SK-N-SH (cell line): ENCODE results near the gene CAVIN3. TPM values are rescaled to one million over a fixed set of nuclear protein-coding genes. Genes with fewer than 3 reads are reported as not detected.

ENCODE experiments used
- CTCF ChIA-PET: fragments of 300-600, 350-600 bp; formaldehyde crosslinking; extraction: SDS; loops from one replicate; lab custom pipeline; 2021; lab: Yijun Ruan, JAX
- POLR2A ChIA-PET: fragments of 350-600 bp; sonication (Branson Sonifier 250); formaldehyde crosslinking; extraction: SDS; loops from one replicate; lab custom pipeline; 2020; ENCODE audit warnings: antibody characterized with exemption, inconsistent platforms; lab: Yijun Ruan, JAX
- DNase-seq: peaks from one replicate; pipeline ENCODE4 v3.0.0; 2012
- H2AFZ ChIP-seq: fragments of 200-600 bp; sonication (generic); 2 replicates; pipeline ENCODE4 v1.8.1; 2016; ENCODE audit warnings: antibody characterized with exemption, mild to moderate bottlenecking, low read depth
- H3F3A ChIP-seq: fragments of 200-600 bp; sonication (generic); replicated peaks from 2 replicates; pipeline ENCODE3; 2016; ENCODE audit warnings: antibody characterized with exemption, mild to moderate bottlenecking; ENCODE audit not compliant: insufficient read depth
- H3K27ac ChIP-seq, 2 experiments: fragments of 200-500 bp in 1 of 2; fragments of 200-600 bp in 1 of 2; sonication (Bioruptor generic) in 1 of 2; sonication (generic), shearing (Covaris generic) in 1 of 2; 2 replicates each; pipeline versions ENCODE4 v1.5.1 to v1.6.1; 2014 to 2016; ENCODE audit warnings: low read depth in 2 of 2, inconsistent platforms in 1 of 2, low read length in 1 of 2, mild to moderate bottlenecking in 1 of 2, mixed read lengths in 1 of 2
- H3K27me3 ChIP-seq: fragments of 200-600 bp; sonication (generic), shearing (Covaris generic); 2 replicates; pipeline ENCODE4 v1.6.1; 2016; ENCODE audit warnings: mixed run types; ENCODE audit not compliant: insufficient read depth
- H3K36me3 ChIP-seq, 2 experiments: fragments of 200-500 bp in 1 of 2; fragments of 200-600 bp in 1 of 2; sonication (Bioruptor generic) in 1 of 2; sonication (generic) in 1 of 2; replicated peaks in 1 of 2; 2 replicates each; pipeline versions ENCODE3 to v1.5.1; 2014 to 2016; ENCODE audit warnings: low read length in 1 of 2, mild to moderate bottlenecking in 1 of 2; ENCODE audit not compliant: insufficient read depth in 2 of 2, control insufficient read depth in 1 of 2
- H3K4me1 ChIP-seq, 2 experiments: fragments of 200-500 bp in 1 of 2; fragments of 200-600 bp in 1 of 2; sonication (Bioruptor generic) in 1 of 2; sonication (generic), shearing (Covaris generic) in 1 of 2; 2 replicates each; pipeline versions ENCODE4 v1.5.1 to v1.6.1; 2014 to 2016; ENCODE audit warnings: low read depth in 1 of 2, low read length in 1 of 2, mixed run types in 1 of 2; ENCODE audit not compliant: insufficient read depth in 2 of 2, control insufficient read depth in 1 of 2
- H3K4me2 ChIP-seq: fragments of 200-600 bp; sonication (generic), shearing (Covaris generic); 2 replicates; pipeline ENCODE4 v1.6.1; 2017; ENCODE audit warnings: mixed run types
- H3K4me3 ChIP-seq, 2 experiments: fragments of 200-500 bp in 1 of 2; fragments of 200-600 bp in 1 of 2; sonication (Bioruptor generic) in 1 of 2; sonication (generic), shearing (Covaris generic) in 1 of 2; 2 replicates each; pipeline versions ENCODE4 v1.5.1 to v1.8.1; 2014 to 2016; ENCODE audit warnings: low read depth in 2 of 2, inconsistent platforms in 1 of 2, low read length in 1 of 2, mild to moderate bottlenecking in 1 of 2, mixed read lengths in 1 of 2, moderate library complexity in 1 of 2
- H3K79me2 ChIP-seq: fragments of 200-600 bp; sonication (generic); 2 replicates; pipeline ENCODE4 v1.8.1; 2017; ENCODE audit warnings: mild to moderate bottlenecking; ENCODE audit not compliant: insufficient read depth
- H3K9ac ChIP-seq: fragments of 200-600 bp; sonication (generic); 2 replicates; pipeline ENCODE4 v1.6.1; 2017; ENCODE audit warnings: mixed run types
- H3K9me2 ChIP-seq: fragments of 200-600 bp; sonication (generic); 2 replicates; pipeline ENCODE4 v1.6.1; 2017; ENCODE audit warnings: mixed run types
- H3K9me3 ChIP-seq: fragments of 200-600 bp; sonication (generic); 2 replicates; pipeline ENCODE4 v1.6.1; 2017; ENCODE audit warnings: mixed run types, mild to moderate bottlenecking, moderate library complexity
- H4K20me1 ChIP-seq: fragments of 200-600 bp; sonication (generic); 2 replicates; pipeline ENCODE4 v1.6.1; 2017; ENCODE audit warnings: mild to moderate bottlenecking, mixed run types; ENCODE audit not compliant: insufficient read depth
- CHD2 ChIP-seq: fragments of 150-350 bp; IDR thresholded peaks from 2 replicates; pipeline ENCODE4 v1.6.1; 2018; ENCODE audit warnings: low read length; ENCODE audit not compliant: partially characterized antibody
- FOSL2 ChIP-seq: IDR thresholded peaks from 2 replicates; pipeline ENCODE4 v1.4.0; 2012; ENCODE audit warnings: low read depth, mild to moderate bottlenecking, moderate library complexity, borderline replicate concordance
- FOXM1 ChIP-seq: IDR thresholded peaks from 2 replicates; pipeline ENCODE4 v1.4.0; 2012; ENCODE audit warnings: low read depth, mild to moderate bottlenecking
- GATA2 ChIP-seq: sonication (generic); formaldehyde crosslinking; IDR thresholded peaks from 2 replicates; pipeline ENCODE4 v1.5.0; 2020; ENCODE audit warnings: mild to moderate bottlenecking, missing genetic modification reagents
- JUND ChIP-seq: IDR thresholded peaks from 2 replicates; pipeline ENCODE4 v1.4.0; 2012
- NRF1 ChIP-seq: IDR thresholded peaks from 2 replicates; pipeline ENCODE4 v1.6.1; 2012; ENCODE audit warnings: low read depth, mild to moderate bottlenecking, low read length
- RAD21 ChIP-seq: IDR thresholded peaks from 2 replicates; pipeline ENCODE4 v1.6.1; 2012; ENCODE audit warnings: mild to moderate bottlenecking, low read length
- SMC3 ChIP-seq: IDR thresholded peaks from 2 replicates; pipeline ENCODE4 v1.6.1; 2012; ENCODE audit warnings: low read depth, low read length, improper control_type of control experiment
- USF2 ChIP-seq: fragments of 150-350 bp; IDR thresholded peaks from 2 replicates; pipeline ENCODE4 v1.6.1; 2017; ENCODE audit warnings: antibody characterized with exemption, low read length, low read depth, borderline replicate concordance
- YY1 ChIP-seq: IDR thresholded peaks from 2 replicates; pipeline ENCODE4 v1.4.0; 2012; ENCODE audit warnings: low read depth, mild to moderate bottlenecking
- WGBS: methylation state at CpG from one replicate; pipeline ENCODE4 v1.1.6; 2017; ENCODE audit warnings: low lambda C conversion rate; 5-methylcytosine and 5-hydroxymethylcytosine counted together
- polyA plus RNA-seq, 3 experiments: library from polyadenylated mRNA; depleted of rRNA; stranded (reverse); fragments of >200 nt; gene quantifications; 2 replicates each; pipeline ENCODE4 v1.2.3, GENCODE V29; 2012

CAVIN3 gene
- polyA plus RNA-seq, 1 of the 3 experiments (the other 2 are of a cell fraction): 23.5 TPM

- H3F3A ChIP-seq: peaks cover 3% of the 10 kb centered on the region
- POLR2A ChIA-PET: no interaction called here
- H3K27ac ChIP-seq: no peak overlapping the region
- H3K79me2 ChIP-seq: no peaks in the 10 kb centered on the region
- no peak overlapping the region for H2AFZ ChIP-seq
- H3K36me3 ChIP-seq: no peaks in the 10 kb centered on the region
- no peak overlapping the region for H3K4me2 ChIP-seq
- no peak overlapping the region for H3K4me3 ChIP-seq
- CTCF ChIA-PET: interaction anchor here (2.0 to 5.2 kb wide), 3 partner anchors 13 to 37 kb away, joined by 5 to 30 read pairs (median 10); no protein-coding TSS in a partner anchor
- no peak overlapping the region for H3K9ac ChIP-seq
- no peaks in the 10 kb centered on the region for H4K20me1 ChIP-seq
- H3K27me3 ChIP-seq: peaks cover 7% of the 10 kb centered on the region; the same call in 1 of the 2 replicates
- TF ChIP-seq JUND: no peak
- TF ChIP-seq CHD2: no peak
- TF ChIP-seq GATA2 (CRISPR knock-in tag): no peak
- TF ChIP-seq SMC3: no peak
- TF ChIP-seq YY1: no peak
- H3K4me1 ChIP-seq: 0 out of 4 replicates have a peak, but pooled peaks cover 0 to 8% of the 10 kb centered on the region in 2 experiments
- H3K9me2 ChIP-seq: no peaks in the 10 kb centered on the region
- H3K9me3 ChIP-seq: no peaks in the 10 kb centered on the region
- no peak for DNase-seq
Observed at GRCh38 chr11:6326303-6326702, 6.0 kb upstream of the CAVIN3 start.

GRCh38 chr11:6323291-6323905 lies 3.1 kb upstream of the CAVIN3 start:
- Histone ChIP-seq H2AFZ (no peak overlapping the region), H3K27me3 (peaks cover 1% of the 10 kb centered on the region; the same call in 1 of the 2 replicates), H3K4me3 (no peak overlapping the region), H3K4me2 (no peak overlapping the region), H3K79me2 (no peaks in the 10 kb centered on the region), H3K9ac (no peak overlapping the region), H3K27ac (no peak overlapping the region), H3K9me3 (no peaks in the 10 kb centered on the region), H3K9me2 (no peaks in the 10 kb centered on the region), H3K4me1 (peaks cover 0 to 8% of the 10 kb centered on the region in 2 experiments; a peak in 1 of 4 replicates), H3K36me3 (no peaks in the 10 kb centered on the region), H4K20me1 (no peaks in the 10 kb centered on the region), H3F3A (peaks cover 3% of the 10 kb centered on the region)
- TF ChIP-seq FOXM1 (no peak), RAD21 (no peak), NRF1 (no peak)
- 15% methylated on average over 1 of the region's 1 CpG for WGBS
- POLR2A ChIA-PET: no interaction called here
- DNase-seq: no peak
- CTCF ChIA-PET: interaction anchor here (1.0 to 2.4 kb wide), 3 partner anchors 30 to 72 kb away, joined by 3 to 10 read pairs (median 3); no protein-coding TSS in a partner anchor

- DNase-seq: no peak
- Histone ChIP-seq H3K36me3 (no peaks in the 10 kb centered on the region), H3K9me3 (no peaks in the 10 kb centered on the region), H3K27me3 (no peaks in the 10 kb centered on the region), H3K79me2 (no peaks in the 10 kb centered on the region), H3K9ac (peak overlapping the region; percentile 26; the same call in 1 of the 2 replicates), H3K27ac (peak overlapping the region in 1 of 2 experiments; percentile 73; a peak in 2 of 4 replicates), H3K4me2 (no peak overlapping the region), H4K20me1 (no peaks in the 10 kb centered on the region), H3F3A (peaks cover 3% of the 10 kb centered on the region), H3K9me2 (no peaks in the 10 kb centered on the region), H2AFZ (peak overlapping the region; percentile 79), H3K4me3 (no peak overlapping the region), H3K4me1 (peaks cover 0 to 8% of the 10 kb centered on the region in 2 experiments; a peak in 1 of 4 replicates)
- CTCF ChIA-PET: interaction anchor here (0.9 to 2.4 kb wide), 3 partner anchors 32 to 71 kb away, joined by 3 to 10 read pairs (median 6); no protein-coding TSS in a partner anchor
- WGBS: 42% methylated on average over 2 of the region's 2 CpGs
- POLR2A ChIA-PET: no interaction called here
- TF ChIP-seq USF2: no peak
- peak; percentile 45; the same call in 1 of the 2 replicates for TF ChIP-seq FOSL2
Observed at GRCh38 chr11:6321961-6322362, 1.7 kb upstream of the CAVIN3 start.
